C4-2B (cell line): ENCODE results near the gene GABRG3.

ENCODE experiments used
- H3K27ac ChIP-seq: fragments of 450-650 bp; 2 replicates; pipeline ENCODE4 v1.5.1; 2017
- ZFX ChIP-seq: fragments of 450-650 bp; IDR thresholded peaks from 2 replicates; pipeline ENCODE4 v1.6.1; 2017
- TF ChIP-seq, protein P1 (sequence below): fragments of 450-650 bp; conservative IDR thresholded peaks from 2 replicates; pipeline ENCODE4 v1.5.1; 2017; ENCODE audit warnings: mild to moderate bottlenecking

Gene GABRG3

DNA sequence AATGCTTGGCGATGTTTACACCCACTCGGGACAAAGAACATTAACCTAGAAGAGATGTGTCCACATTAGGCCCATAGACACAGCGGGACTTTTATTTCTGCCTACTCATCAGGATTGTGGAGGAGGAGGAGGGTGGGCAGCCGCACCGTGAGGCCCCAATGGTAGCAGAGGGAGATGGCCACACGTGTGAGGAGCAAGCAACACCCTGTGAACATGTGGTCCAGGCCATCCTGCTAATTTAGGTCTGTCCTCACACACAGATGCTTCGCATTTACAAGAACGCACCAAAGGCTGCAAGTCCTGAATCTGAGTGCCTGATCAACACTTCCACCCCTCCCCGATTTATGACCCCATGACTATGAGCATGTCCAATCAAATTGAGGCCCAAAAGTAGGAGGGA, 560.0 kb downstream of the GABRG3 start:
- TF ChIP-seq, protein P1, sequence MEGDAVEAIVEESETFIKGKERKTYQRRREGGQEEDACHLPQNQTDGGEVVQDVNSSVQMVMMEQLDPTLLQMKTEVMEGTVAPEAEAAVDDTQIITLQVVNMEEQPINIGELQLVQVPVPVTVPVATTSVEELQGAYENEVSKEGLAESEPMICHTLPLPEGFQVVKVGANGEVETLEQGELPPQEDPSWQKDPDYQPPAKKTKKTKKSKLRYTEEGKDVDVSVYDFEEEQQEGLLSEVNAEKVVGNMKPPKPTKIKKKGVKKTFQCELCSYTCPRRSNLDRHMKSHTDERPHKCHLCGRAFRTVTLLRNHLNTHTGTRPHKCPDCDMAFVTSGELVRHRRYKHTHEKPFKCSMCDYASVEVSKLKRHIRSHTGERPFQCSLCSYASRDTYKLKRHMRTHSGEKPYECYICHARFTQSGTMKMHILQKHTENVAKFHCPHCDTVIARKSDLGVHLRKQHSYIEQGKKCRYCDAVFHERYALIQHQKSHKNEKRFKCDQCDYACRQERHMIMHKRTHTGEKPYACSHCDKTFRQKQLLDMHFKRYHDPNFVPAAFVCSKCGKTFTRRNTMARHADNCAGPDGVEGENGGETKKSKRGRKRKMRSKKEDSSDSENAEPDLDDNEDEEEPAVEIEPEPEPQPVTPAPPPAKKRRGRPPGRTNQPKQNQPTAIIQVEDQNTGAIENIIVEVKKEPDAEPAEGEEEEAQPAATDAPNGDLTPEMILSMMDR, result no peak
- TF ChIP-seq ZFX, result no peak

DNA sequence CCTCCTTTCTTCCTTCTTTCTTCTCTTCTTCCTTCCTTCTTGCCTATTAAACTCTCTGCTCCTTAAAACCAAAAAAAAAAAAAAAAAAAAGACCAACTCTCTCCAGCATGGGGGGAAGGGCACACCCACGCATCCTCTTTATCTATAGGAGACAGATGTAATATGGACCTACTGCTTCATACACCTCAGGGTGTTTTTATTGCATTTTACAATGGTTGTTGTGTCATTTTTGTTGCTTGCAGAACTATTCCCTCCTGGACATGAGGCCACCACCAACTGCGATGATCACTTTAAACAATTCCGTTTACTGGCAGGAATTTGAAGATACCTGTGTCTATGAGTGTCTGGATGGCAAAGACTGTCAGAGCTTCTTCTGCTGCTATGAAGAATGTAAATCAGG, 561.4 kb downstream of the GABRG3 start:
- TF ChIP-seq, protein P1, result no peak
- no peak for TF ChIP-seq ZFX

More for the DNA sequence above, 560.0 kb downstream of the GABRG3 start:
- no peak overlapping the region for H3K27ac ChIP-seq

DNA sequence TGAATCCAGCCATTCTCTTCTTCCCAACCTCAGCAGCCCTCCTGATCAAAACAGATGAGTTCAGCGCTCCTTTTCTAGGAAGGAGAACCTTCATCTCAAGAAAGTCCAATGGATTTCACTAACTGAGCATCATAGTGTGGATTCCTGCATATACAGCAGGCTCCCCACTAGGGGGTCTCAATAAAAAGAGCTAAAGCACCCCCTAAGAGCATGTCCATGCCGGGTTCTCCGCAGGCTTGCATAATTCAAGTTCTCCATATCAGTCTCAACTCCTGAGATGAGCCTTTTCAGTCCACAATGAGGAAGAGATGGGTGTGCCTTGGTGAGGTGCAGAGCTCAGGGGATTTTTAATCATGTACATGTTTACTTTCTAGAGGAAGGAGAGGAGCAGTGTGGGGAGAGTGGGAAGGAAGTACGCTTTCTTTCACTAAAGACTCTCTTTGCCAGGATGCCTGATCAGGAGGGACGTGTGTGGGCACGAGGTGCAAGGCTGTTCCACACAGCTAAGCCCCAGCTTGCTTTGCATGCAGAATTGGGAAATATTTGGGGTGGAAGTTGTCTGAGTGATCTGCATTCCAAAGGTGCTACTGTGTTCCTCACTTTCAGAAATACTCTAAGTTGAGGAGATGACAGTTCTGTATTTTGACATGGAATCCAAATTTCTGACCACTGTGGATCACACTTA, 564.6 kb downstream of the GABRG3 start:
- no peak overlapping the region for H3K27ac ChIP-seq
- no peak for TF ChIP-seq ZFX
- TF ChIP-seq, protein P1, result no peak

More for the DNA sequence above, 561.4 kb downstream of the GABRG3 start:
- H3K27ac ChIP-seq, result no peak overlapping the region

DNA sequence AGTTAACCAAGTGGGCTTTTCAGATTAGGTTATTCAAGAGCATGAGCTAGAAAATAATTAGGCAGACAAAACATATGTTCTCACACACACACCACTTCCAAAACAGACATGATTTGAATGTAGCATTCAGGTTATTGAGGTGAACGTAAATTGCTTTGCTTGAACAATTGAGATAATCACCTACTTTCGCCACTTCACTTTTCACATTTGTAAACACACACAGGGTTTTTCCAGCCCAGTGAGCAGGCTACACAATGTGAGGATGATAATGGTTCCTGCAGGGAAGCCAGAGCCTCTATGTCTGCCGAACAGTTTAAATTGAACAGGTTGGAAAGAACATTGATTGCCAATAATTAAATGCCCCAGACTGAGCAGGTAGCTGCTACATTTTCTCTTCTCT, 567.3 kb downstream of the GABRG3 start:
- TF ChIP-seq, protein P1, result no peak
- no peak for TF ChIP-seq ZFX
- H3K27ac ChIP-seq, result no peak overlapping the region

DNA sequence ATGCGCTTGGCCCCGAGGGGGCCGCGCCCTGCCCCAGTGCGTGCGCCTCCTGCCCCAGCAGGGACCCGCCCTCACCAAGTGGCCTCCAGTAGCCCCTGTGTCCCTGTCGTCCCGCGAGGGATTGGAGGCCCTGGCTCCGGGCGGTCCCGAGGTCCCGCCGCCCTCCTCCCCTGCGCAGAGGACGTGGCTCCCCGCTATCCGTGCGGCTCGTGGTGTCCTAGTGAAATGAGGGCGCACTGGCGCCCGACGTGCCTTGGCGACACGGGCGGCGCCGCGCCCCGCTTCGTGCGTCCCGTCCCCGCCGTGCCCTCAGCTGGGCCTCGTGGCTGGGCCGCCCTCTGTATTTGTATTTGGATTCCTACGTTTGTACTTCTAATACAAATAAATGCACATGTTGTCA, 570.6 kb downstream of the GABRG3 start:
- TF ChIP-seq, protein P1, result no peak
- no peak for TF ChIP-seq ZFX
- H3K27ac ChIP-seq, result no peak overlapping the region

DNA sequence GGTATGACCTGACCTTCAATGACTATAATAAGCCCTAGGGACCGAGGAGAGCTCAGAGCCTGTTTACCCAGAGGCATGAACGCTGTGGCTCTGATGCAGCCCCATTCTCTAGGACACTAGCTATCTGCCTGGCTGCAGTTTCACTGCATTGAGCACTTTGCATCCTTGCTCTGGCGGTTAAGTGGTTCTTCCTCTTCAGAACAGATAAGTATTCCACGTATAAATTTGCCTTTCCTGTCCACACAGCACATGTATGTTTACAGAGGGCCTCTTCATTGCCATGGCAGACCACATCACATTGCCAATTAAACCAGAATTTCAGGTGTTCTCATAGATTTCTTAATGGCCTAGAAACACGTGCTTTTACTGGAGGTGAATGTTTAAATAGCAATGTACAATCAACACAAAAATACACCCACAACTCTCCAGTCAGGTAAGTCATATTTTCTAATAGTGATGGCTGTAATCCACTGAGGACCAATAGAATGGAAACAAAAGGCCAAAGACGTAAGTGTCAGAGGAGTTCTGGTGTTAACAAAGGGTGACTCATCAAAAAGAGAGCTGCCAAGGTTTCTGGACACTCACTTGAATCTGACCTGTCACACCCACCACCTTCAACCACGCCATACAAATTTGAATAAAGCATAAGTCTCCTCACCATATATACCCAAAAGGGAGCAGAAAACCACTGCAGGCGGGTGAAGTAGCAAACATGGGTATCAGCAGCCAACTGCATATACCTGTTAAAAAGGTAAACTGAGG, 574.7 kb downstream of the GABRG3 start:
- TF ChIP-seq ZFX, result no peak
- H3K27ac ChIP-seq, result peak overlapping the region; percentile 55

DNA sequence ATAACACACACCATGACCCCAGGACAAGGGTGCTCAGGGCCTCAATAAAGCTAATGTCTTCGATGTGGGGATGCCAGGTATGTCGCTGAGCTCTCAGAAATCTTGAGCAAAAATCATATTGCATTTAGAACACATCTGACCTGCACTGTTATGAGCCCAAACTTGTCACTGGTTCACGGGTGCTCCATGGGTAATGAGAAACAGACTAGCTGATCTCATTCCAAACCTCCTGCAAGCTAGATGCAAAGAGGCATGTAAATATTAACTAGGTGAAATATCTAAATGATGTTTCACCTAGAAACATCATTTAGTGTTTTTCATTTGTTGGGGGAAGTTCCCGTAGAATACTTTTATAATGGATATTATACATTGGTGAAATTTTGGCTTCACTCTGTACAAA, 578.8 kb downstream of the GABRG3 start:
- TF ChIP-seq ZFX, result no peak
- TF ChIP-seq, protein P1, result no peak
- H3K27ac ChIP-seq, result no peak overlapping the region
